ENCODE data around the gene MAP4K3.

GRCh38 chr2:39479696-39480095 is 42.6 kb upstream of the MAP4K3 start:
- TF ChIP-seq CTCF (IDR thresholded peaks at IDR 0.05) (no peak), POLR2A (IDR thresholded peaks at IDR 0.05) (no peak)

Data from thyroid gland (tissue), 4 donors.